Activated CD4-positive, CD25-positive, alpha-beta regulatory T cell treated with anti-CD3 and anti-CD28 coated beads, Interleukin-2, amount 50 U/mL, for 24 hours (primary cell): Measurements from ENCODE around the gene C1RL.
"Not testable (repeated sequence)": the region's sequence is repeated elsewhere in the genome, so short reads cannot be mapped to it uniquely, and the experiment has no call there.

Experiments used
- ATAC-seq, 2 donors: fragments of 150-1000 bp; cut with Tn5 transposase; one replicate each; pipeline ENCODE4 v1.10.0; 2021; ENCODE audit warnings: mild to moderate bottlenecking in 1 of 2, moderate library complexity in 1 of 2

Gene C1RL

DNA sequence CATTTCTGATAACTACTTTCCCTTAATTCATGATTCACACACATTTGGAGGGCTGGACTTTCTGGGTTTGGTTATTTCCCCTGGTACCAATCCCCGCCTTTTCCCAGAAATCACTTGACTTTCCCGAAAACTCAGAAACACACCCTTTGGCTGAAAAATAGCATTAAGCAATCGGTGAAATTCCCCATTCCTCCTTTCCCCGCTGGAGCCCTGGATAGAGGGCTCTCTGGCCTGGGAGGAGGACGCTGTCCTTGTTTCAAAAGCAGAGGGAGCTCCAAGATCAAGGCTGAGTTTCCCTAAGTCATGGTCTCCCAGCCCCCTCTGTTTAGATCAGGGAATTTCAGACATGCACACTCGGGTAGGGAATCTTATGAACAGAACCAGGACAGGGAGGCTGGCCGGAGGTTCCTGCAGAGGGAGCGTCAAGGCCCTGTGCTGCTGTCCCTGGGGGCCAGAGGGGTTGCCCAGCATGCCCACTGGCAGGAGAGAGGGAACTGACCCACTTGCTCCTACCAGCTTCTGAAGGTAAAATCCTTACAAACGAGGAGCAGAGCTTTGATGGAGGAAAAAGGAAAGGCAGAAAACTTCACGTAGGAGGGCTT is 48.6 kb downstream of the C1RL start, which contains the start of gene C1S:
C1S (plus strand) TSS at position 366 of the 602 bp plus-strand sequence. CDS start 1,195 bp downstream, outside the sequence.
- no peak for ATAC-seq

DNA sequence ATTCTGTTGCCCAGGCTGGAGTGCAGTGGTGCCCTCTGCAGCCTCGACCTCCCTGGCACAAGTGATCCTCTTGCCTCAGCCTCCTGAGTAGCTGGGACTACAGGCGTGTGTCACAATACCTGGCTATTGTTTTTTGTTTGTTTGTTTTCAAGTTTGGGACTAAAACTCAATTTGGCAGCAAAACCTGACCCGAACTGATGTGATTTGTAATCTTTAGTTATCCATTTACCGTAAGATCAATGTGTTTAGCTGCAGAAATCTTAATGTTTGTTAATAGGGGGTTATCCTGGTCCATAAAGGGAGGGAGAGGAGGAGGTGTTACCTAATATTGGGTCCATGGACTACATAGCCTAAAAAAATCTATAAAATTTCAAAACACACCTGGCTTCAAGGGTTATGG is 49.2 kb downstream of the C1RL start:
- no peak for ATAC-seq

DNA sequence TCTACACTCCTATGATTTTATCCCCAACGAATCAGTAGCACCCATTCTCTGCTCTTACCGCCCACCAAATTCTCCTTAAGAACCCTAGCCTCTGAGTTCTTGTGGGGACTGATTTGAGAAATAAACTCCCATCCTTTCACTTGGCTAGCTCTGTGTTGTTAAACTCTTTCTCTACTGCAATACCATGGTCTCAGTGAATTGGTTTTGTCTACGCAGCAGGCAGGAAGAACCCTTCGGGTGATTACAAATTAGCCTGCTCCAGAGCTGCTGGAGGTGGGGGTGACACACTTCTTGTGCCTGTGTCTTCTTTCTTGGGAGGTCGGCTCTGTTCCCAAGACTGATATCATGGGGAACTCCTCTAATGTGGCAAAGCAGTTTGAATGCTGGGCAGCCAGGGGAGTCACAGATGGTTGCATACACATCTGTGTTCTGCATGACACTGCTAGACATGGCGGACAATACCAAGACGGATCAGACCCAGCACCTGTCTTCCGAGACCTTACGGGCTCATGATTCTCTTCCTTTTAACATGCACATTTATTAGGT is 50.1 kb downstream of the C1RL start:
- no peak for ATAC-seq

DNA sequence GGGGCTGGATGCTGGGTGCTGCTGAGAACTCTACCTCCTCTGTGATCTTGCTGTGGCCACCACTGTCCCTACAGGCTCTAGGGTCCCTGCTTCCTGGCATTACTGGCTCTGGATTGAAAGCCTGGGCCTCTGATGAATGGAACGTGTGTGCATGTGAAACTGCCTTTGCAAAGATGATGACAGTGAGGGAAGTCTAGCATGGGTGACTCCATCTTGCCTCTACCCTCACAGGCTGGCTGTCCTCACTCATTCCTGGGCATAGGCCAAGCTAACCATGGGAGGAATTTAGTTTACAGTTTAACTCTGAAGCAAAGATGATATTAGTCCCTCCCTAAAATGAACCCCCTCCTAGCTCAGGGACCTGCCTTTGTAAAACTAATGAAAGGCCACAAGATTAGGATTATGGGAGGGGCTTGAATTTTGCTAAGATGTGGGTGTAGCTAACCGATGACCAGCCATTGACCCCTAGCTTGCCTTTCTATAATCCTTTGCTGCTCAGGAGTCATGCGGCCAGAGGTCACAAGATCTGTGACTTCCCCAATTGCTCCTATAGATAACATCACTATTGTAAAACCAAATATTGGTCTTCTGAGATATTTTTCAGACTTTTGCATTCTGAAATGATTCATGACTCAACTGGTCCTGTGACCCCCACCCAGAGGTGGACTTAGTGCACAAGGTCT is 50.7 kb downstream of the C1RL start:
- ATAC-seq: no peak

DNA sequence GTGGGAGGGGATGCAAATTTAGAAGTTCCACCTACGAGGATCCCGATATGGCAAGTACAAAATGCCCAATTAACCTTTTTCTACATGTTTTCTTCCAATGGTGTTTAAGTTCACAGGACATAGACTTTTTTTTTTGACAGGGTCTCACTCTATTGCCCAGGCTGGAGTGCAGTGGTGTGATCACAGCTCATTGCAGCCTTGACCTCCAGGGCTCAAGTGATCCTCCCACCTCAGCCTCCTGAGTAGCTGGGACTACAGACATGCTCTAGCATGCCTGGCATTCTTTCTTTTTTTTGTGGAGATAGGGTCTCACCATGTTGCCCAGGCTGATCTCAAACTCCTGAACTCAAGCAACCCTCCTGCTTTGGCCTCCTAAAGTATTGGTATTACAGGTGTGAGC is 53.3 kb downstream of the C1RL start:
- not testable (repeated sequence) for ATAC-seq

DNA sequence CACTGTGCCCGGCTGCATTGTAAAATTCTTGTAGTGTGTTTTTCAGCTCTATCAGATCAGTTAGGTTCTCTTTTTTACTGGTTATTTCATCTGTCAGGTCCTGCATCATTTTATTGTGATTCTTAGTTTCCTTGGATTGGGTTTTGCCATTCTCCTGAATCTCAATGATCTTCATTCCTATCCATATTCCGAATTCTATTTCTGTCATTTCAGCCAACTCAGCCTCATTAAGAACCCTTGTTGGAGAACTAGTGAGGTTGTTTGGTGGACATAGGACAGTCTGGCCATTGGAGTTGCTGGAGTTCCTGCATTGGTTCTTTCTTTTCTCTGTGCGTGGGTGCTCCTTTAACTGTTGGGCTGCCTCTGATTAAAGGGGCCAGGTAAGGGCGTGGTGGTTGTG is 54.1 kb downstream of the C1RL start:
- no peak for ATAC-seq

DNA sequence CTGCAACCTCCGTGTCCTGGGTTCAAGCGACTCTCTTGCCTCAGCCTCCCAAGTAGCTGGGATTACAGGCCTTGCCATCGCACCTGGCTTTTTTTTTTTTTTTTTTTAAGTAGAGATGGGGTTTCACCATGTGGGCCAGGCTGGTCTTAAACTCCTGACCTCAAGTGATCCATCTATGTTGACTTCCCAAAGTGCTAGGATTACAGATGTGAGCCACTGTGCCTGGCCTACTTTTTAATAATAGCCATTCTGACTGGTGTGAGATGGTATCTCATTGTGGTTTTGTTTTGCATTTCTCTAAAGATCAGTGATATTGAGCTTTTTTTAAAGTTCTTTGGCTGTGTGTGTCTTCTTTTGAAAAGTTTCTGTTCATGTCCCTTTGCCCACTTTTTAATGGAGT is 59.0 kb downstream of the C1RL start:
- ATAC-seq: not testable (repeated sequence)

DNA sequence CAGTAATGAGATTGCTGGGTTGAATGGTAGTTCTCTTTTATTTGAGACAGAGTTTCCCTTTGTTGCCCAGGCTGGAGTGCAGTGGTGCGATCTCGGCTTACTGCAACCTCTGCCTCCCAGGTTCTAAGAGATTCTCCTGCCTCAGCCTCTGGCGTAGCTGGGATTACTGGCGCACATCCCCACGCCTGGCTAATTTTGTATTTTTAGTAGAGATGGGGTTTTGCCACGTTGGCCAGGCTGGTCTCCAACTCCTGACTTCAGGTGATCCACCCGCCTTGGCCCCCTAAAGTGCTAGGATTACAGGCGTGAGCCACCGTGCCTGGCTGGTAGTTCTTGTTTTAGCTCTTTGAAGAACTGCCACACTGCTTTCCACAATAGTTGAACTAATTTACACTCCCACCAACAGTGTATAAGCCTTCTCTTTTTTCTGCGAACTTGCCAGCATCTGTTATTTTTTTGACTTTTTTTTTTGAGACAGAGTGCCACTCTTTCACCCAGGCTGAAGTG is 59.5 kb downstream of the C1RL start:
- ATAC-seq: not testable (repeated sequence)

DNA sequence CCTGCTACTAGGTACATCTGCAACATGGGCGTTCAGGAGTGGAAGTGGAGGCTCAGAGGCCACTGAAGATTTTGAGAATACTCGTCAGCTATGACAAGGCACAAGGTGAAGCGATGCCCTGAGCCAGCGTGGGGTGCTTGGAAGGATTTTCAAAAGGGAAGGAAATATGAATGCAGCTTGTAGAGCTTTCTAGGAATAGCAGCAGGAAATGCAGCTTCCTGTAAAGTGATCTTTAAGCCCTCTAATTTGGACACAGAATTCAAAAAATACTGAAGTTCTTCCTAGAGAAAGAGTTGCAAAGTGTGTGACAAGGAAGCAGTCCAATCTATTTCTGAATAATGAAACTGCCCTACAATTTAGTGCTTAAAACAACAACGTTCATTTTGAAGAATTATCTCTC is 61.7 kb downstream of the C1RL start:
- ATAC-seq: no peak

DNA sequence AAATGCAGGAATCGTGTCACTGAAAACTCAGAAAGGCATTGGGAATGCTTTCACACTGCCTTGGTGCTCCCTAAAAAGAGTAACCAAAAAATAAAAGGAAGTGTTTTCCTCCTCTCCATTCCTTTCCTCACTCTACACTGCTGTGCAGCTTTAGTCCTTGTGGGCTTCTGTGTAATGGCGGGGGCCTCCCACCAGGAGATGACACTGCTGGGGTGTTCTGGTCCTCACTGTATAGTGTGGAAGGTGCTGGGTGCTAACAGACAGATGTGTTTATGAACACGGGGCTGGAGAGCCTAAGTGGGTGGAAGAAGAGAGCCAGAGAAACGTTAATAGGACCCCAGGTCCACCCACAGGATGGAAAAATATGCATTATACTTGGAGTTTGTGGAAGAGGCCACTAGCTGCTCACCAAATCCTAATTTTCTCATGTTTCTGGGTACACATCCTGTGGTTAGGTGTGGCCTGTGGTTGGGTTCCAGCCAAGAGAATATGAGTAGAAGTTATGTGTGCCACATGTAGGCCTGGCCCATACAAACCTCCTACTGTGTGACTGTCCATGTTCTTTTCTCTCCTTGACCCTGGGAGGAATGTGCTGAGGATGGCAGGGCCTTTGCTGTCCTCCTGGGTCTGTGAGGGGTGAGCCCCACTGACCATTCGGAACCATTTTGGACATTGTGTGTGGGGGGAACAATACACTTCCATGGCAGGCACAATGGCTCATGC is 62.5 kb downstream of the C1RL start:
- ATAC-seq: no peak

DNA sequence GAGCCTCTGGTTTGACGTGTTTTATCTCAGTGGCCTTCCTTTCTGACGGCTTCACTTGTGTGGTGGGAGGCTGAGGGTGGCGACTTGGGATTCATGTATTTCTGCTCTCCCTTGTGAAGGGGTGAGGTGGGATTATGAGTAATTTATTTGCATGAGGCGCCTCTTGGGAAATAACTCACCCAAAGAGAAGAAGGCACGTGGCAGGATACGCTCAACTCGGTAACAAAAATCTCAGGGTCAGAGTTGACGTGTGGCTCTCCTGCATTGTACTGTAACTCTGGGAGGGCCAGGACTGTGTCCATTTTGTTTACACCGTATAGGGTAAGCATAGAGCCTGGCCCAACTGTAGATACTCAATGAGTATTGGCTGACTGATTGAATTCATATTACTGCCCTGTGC is 63.1 kb downstream of the C1RL start:
- no peak for ATAC-seq
